MV-4-11 (cell line): ENCODE results near the gene PAX7.
"Not testable (repeated sequence)": the region's sequence is repeated elsewhere in the genome, so short reads cannot be mapped to it uniquely, and the experiment has no call there.

Experiments used
- DNase-seq: peaks from one replicate; lab custom pipeline; 2025; lab: John Stamatoyannopoulos, UW

PAX7 gene

GRCh38 chr1:18661404-18662285 is 31.0 kb downstream of the PAX7 start:
- no peak for DNase-seq

DNA sequence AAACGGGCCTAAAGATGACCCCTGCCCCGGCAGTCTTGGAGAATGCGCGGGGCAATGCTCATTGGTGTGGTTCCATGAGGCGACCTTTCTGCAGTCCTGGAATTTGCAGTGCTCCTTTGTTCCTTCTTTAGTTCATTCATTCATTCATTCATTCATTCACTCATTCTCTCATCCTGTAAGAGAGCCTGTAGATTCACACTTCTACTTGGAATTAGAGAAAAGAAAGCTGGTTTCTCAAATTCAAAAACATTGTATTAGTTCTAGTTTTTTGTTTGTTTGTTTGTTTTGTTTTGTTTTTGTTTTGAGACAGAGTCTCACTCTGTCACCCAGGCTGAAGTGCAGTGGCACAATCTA is 31.6 kb downstream of the PAX7 start:
- no peak for DNase-seq

DNA sequence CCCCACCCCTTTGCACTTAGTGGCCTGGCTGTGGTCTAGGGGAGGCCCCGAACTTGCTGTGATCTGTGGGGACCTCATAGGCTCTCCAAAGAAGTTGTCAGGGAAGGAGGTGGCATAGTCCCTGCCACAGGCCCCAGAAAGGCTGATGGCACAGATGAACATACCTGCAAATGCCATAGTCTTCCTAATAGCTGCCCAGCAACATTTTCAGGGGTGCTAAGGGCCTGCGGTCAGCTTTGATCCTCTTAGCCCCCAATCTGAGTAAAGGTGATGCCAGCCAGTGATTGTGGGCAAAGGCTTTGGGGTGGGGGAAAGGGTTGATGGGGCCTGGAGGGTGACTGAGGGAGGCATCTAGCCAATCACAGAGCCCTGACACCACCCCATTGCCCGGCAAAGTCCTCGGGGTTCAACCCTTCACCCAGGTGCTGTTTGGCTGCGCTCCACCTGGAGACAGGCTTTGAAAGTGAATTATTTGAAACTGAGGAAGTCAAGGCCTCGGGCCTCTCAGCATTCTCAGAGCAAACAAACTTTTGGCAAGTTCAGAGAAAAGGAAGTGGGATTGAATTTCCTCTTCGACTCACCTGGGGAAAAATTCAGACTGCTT is 35.8 kb downstream of the PAX7 start:
- DNase-seq, result no peak

DNA sequence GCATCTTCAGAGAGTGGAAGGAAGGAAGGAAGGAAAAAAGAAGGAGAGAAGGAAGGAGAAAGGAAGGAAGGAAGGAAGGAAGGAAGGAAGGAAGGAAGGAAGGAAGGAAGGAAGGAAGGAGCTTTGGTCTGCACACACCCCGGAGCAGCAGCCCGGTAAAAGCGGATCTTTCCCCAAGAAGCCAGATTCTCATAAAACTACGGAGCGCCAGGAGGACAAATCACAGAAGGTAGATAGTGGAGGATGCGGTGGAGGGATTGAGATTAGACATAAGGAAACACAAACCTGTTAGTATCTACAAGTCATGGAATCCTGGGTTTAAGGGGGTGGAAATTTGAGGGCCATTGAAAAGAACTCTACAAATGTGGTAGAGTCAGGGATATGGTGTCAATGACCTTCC is 36.7 kb downstream of the PAX7 start:
- no peak for DNase-seq

DNA sequence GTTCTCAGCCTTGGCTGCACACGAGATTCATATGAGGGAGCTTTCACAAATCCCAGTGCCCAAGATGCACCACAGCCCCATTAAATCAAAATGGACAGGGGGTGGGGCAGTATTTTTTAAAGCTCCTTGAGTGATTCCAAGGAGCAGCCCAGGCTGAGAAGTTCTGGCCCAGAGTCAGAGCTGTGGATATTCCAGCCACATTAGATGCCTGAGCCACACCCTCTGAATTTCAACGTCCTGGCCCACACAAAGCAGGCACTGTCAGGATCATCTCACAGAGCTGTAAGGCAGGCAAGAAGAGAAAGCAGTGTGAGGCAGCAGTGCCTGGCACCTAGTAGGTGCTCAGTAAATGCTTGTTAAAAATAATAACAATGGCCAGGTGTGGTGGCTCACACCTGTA is 37.4 kb downstream of the PAX7 start:
- DNase-seq, result no peak

GRCh38 chr1:18668750-18669404 is 38.2 kb downstream of the PAX7 start:
- no peak for DNase-seq

- DNase-seq, result no peak
These were observed 39.6 kb downstream of the PAX7 start for GRCh38 chr1:18670121-18670867.

GRCh38 chr1:18670868-18671225 is 40.2 kb downstream of the PAX7 start:
- no peak for DNase-seq

- DNase-seq, result no peak
These were observed 43.3 kb downstream of the PAX7 start for GRCh38 chr1:18673976-18674375.

- peak; percentile 8 for DNase-seq
These were observed 45.7 kb downstream of the PAX7 start for GRCh38 chr1:18676332-18676781.

DNA sequence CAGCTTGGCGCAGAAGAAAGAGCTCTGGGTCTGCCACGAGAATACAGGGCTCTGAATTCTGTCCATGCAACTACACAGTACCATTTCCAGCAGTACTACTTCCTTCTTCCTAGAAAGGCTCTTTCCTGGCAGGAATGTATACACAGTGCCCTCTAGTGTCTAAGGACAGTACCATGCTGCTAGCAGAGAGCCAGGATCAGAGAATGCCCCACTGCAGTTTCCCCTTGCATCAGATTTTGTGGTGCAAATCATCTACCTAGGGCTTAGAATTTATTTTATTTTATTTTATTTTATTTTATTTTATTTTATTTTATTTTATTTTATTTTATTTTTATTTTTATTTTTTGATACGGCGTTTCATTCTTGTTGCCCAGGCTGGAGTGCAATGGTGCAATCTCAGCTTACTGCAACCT is 50.8 kb downstream of the PAX7 start:
- peak; percentile 61 for DNase-seq

- no peak for DNase-seq
These were observed 51.7 kb downstream of the PAX7 start for GRCh38 chr1:18682375-18682774.

DNA sequence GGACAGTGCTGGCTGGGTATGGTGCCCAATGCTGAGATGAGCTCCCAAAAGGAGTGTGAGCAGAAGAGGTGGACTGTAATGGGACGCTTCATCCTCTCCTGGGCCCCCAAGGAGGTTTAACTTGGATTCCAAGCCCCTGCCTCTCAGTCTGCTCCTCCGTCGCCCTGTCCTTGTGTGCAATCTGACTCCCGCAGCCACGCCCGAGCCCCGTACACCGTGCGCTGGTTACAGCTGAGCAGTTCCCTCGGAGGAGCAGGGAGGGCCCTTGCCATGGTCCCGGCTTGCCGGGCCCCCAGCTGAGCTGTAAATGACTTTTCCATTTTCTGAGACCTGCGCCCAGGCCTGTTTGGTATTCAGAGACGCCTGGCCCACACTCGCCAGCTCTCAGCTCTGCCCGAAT is 53.7 kb downstream of the PAX7 start:
- no peak for DNase-seq

- DNase-seq, result no peak
These were observed 55.9 kb downstream of the PAX7 start for GRCh38 chr1:18686540-18686939.

GRCh38 chr1:18687273-18687672 is 56.6 kb downstream of the PAX7 start:
- DNase-seq, result no peak

DNA sequence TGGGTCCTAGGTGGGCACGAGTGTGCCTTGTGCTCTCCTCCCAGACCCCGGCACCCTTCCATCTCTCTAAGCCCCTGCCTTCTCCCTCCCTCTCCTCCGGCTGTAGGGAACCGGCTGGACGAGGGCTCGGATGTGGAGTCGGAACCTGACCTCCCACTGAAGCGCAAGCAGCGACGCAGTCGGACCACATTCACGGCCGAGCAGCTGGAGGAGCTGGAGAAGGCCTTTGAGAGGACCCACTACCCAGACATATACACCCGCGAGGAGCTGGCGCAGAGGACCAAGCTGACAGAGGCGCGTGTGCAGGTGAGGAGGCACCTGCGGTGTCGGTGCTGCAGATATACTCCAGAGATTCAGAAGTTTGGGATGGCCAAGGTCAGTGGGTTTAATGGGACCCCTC is 61.0 kb downstream of the PAX7 start:
- no peak for DNase-seq

- no peak for DNase-seq
These were observed 62.8 kb downstream of the PAX7 start for GRCh38 chr1:18693256-18694098.

GRCh38 chr1:18694289-18694688 is 63.6 kb downstream of the PAX7 start:
- DNase-seq, result not testable (repeated sequence)

GRCh38 chr1:18697541-18697940 is 66.9 kb downstream of the PAX7 start:
- no peak for DNase-seq

DNA sequence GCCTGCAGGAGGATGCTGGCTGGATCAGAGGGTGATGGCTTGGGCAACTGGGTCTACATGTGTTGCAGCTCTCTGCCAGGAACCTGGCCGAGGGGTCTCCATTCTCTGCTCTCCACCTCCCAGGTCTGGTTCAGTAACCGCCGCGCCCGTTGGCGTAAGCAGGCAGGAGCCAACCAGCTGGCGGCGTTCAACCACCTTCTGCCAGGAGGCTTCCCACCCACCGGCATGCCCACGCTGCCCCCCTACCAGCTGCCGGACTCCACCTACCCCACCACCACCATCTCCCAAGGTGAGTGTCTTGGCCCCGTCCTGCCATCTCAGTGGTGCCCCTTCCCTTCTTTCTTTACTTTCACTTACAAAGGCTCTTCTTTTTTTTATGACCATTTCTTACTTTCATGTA is 69.9 kb downstream of the PAX7 start:
- no peak for DNase-seq

DNA sequence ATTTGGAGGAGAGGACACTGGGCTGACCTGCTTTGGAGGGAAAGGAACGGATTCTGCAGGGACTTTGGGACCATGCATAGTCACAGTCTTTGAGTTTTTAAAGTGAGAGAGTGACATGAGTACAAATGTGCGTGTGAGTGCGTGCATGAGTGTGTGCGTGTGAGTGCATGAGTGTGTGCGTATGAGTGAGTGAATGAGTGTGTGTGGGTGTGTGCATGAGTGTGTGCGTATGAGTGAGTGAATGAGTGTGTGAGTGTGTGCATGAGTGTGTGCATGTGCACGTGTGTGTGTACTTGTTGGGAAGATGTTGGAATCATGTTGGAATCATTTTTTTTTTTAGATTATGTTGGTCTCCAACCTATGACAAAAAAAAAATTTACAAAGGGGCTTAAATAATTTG is 70.5 kb downstream of the PAX7 start:
- DNase-seq, result no peak
